HCT116 (cell line): ENCODE results near the gene CDH23.

Source experiments
- ATF3 ChIP-seq: IDR thresholded peaks from 2 replicates; pipeline ENCODE4 v1.6.1; 2012
- MAX ChIP-seq: IDR thresholded peaks from 2 replicates; pipeline ENCODE4 v1.6.1; 2012
- POLR2AphosphoS5 ChIP-seq: IDR thresholded peaks from 2 replicates; pipeline ENCODE4 v1.6.1; 2011; ENCODE audit warnings: mild to moderate bottlenecking, low read depth, low read length, moderate library complexity
- TCF7L2 ChIP-seq: IDR thresholded peaks from 2 replicates; pipeline ENCODE4 v1.7.0; 2011; ENCODE audit warnings: borderline replicate concordance, inconsistent platforms; ENCODE audit not compliant: insufficient read depth, insufficient read length; ENCODE audit errors: extremely low read depth
- TF ChIP-seq, protein P1 (sequence below), 3 experiments: fragments of 200-600 bp in 1 of 3; sonication (generic) in 1 of 3; IDR thresholded peaks in 2 of 3; conservative IDR thresholded peaks in 1 of 3; 2 replicates each; pipeline ENCODE4 v1.5.1; 2012 to 2017; ENCODE audit warnings: low read depth in 2 of 3, low read length in 2 of 3, antibody characterized with exemption in 1 of 3, borderline replicate concordance in 1 of 3, control low read depth in 1 of 3, mild to moderate bottlenecking in 1 of 3, mixed read lengths in 1 of 3, mixed run types in 1 of 3, moderate library complexity in 1 of 3; ENCODE audit not compliant: insufficient read depth in 1 of 3
- TF ChIP-seq, protein P2 (sequence below): IDR thresholded peaks from 2 replicates; pipeline ENCODE4 v1.6.1; 2012; ENCODE audit warnings: low read depth

DNA sequence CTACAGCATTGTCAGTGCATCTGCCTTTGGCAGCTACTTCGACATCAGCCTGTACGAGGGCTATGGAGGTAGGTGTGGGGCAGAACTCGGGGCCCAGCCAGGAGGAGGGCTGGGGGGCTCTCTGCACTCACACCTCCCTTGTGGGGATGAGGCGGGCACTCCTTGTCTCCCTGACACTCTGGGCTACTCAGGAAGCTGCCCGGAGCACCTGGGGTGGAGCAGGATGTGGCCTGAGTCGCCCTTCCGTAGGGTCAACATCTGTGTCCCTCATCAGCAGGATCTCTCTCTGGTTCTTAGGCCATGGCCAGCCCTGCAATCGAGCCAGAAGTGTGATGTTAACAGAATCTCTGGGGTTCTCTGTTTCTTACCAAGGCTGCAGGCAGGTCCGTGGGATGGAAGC lies 282.7 kb downstream of the CDH23 start:
- TF ChIP-seq TCF7L2 (no peak), ATF3 (no peak), POLR2AphosphoS5 (no peak), MAX (no peak)
- TF ChIP-seq, protein P1, sequence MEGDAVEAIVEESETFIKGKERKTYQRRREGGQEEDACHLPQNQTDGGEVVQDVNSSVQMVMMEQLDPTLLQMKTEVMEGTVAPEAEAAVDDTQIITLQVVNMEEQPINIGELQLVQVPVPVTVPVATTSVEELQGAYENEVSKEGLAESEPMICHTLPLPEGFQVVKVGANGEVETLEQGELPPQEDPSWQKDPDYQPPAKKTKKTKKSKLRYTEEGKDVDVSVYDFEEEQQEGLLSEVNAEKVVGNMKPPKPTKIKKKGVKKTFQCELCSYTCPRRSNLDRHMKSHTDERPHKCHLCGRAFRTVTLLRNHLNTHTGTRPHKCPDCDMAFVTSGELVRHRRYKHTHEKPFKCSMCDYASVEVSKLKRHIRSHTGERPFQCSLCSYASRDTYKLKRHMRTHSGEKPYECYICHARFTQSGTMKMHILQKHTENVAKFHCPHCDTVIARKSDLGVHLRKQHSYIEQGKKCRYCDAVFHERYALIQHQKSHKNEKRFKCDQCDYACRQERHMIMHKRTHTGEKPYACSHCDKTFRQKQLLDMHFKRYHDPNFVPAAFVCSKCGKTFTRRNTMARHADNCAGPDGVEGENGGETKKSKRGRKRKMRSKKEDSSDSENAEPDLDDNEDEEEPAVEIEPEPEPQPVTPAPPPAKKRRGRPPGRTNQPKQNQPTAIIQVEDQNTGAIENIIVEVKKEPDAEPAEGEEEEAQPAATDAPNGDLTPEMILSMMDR (IDR thresholded peaks at IDR 0.05 in 2 of 3, conservative IDR thresholded peaks at IDR 0.05 in 1 of 3; ENCODE audit: borderline replicate concordance in 1 of 3, insufficient read depth in 1 of 3, low read depth in 2 of 3, low read length in 2 of 3): no peak
- TF ChIP-seq, protein P2, sequence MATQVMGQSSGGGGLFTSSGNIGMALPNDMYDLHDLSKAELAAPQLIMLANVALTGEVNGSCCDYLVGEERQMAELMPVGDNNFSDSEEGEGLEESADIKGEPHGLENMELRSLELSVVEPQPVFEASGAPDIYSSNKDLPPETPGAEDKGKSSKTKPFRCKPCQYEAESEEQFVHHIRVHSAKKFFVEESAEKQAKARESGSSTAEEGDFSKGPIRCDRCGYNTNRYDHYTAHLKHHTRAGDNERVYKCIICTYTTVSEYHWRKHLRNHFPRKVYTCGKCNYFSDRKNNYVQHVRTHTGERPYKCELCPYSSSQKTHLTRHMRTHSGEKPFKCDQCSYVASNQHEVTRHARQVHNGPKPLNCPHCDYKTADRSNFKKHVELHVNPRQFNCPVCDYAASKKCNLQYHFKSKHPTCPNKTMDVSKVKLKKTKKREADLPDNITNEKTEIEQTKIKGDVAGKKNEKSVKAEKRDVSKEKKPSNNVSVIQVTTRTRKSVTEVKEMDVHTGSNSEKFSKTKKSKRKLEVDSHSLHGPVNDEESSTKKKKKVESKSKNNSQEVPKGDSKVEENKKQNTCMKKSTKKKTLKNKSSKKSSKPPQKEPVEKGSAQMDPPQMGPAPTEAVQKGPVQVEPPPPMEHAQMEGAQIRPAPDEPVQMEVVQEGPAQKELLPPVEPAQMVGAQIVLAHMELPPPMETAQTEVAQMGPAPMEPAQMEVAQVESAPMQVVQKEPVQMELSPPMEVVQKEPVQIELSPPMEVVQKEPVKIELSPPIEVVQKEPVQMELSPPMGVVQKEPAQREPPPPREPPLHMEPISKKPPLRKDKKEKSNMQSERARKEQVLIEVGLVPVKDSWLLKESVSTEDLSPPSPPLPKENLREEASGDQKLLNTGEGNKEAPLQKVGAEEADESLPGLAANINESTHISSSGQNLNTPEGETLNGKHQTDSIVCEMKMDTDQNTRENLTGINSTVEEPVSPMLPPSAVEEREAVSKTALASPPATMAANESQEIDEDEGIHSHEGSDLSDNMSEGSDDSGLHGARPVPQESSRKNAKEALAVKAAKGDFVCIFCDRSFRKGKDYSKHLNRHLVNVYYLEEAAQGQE: no peak
